Tibial nerve (tissue), 4 donors: ENCODE measurements around the gene RAP1A.

ENCODE experiments used
- EP300 ChIP-seq, 2 donors: sonication (generic); formaldehyde crosslinking; IDR thresholded peaks; one replicate each; pipeline ENCODE4 v1.6.1; 2017; ENCODE audit warnings: antibody characterized with exemption in 2 of 2, mild to moderate bottlenecking in 1 of 2
- TF ChIP-seq, protein P1 (sequence below), 5 experiments: fragments of 200-600 bp in 3 of 5; fragments of 450-650 bp in 2 of 5; sonication (generic) in 3 of 5; IDR thresholded peaks; one replicate each; pipeline ENCODE4 v1.5.1; 2016 to 2019; ENCODE audit warnings: antibody characterized with exemption in 5 of 5, mild to moderate bottlenecking in 3 of 5, moderate library complexity in 2 of 5

DNA sequence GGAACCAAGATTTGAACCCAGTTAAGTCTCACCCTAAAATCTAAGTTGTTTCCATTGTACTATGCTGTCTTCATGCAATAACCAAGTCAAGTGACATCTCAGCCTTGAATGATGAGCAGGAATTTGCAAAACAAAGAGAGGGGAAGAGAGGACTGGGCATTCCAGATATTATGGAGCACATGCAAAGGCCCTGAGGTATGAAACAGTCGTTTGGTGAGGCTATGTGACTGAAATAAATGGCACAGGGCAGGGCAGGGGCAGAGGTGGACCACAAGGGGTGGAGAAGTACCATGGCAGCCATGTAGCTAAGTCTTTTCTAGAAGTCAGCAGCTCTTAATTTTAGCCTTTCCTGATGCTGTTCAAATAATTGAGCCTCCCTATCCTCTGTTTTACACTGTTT lies 37.6 kb upstream of the RAP1A start:
- TF ChIP-seq, protein P1, sequence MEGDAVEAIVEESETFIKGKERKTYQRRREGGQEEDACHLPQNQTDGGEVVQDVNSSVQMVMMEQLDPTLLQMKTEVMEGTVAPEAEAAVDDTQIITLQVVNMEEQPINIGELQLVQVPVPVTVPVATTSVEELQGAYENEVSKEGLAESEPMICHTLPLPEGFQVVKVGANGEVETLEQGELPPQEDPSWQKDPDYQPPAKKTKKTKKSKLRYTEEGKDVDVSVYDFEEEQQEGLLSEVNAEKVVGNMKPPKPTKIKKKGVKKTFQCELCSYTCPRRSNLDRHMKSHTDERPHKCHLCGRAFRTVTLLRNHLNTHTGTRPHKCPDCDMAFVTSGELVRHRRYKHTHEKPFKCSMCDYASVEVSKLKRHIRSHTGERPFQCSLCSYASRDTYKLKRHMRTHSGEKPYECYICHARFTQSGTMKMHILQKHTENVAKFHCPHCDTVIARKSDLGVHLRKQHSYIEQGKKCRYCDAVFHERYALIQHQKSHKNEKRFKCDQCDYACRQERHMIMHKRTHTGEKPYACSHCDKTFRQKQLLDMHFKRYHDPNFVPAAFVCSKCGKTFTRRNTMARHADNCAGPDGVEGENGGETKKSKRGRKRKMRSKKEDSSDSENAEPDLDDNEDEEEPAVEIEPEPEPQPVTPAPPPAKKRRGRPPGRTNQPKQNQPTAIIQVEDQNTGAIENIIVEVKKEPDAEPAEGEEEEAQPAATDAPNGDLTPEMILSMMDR (IDR thresholded peaks at IDR 0.05) = no peak
- no peak for TF ChIP-seq EP300 (IDR thresholded peaks at IDR 0.05)
